HCT116 (cell line): ENCODE data around the gene GAD1. TPM values are rescaled to one million over a fixed set of nuclear protein-coding genes. Genes with fewer than 3 reads are reported as not detected.

ENCODE experiments used
- ATAC-seq: fragments of 200-7000 bp; cut with Tn5 transposase; 2 replicates; pipeline ENCODE4 v1.9.1; 2020; ENCODE audit warnings: mild to moderate bottlenecking, moderate library complexity
- BruUV-seq: library from RNA; stranded (reverse); fragments of 400-500 nt; replicated peaks from 2 replicates; lab custom pipeline; 2021; lab: Mats Ljungman, UMichigan
- CTCF ChIA-PET: fragments of 300-600 bp; sonication (Branson Sonifier 250); formaldehyde crosslinking; loops from one replicate; lab custom pipeline; 2021; ENCODE audit warnings: antibody characterized with exemption; lab: Charles Lee
- POLR2A ChIA-PET: fragments of 300-600, 350-600 bp; sonication (Branson Sonifier 250); formaldehyde crosslinking; loops from one replicate; lab custom pipeline; 2021; ENCODE audit warnings: antibody characterized with exemption; lab: Charles Lee
- RAD21 ChIA-PET, 2 experiments: fragments of 300-600 bp; sonication (Branson Sonifier 250); formaldehyde crosslinking; loops; one replicate each; lab custom pipeline; 2023; ENCODE audit warnings: low total read pairs in 2 of 2; ENCODE audit not compliant: uncharacterized antibody in 2 of 2, unreplicated experiment in 2 of 2, low non-redundant PET in 1 of 2; lab: Charles Lee
- DNase-seq: peaks from one replicate; pipeline ENCODE4 v3.0.0-alpha.2; 2010; ENCODE audit warnings: low read depth, low spot score
- H2AFZ ChIP-seq: fragments of 200-600 bp; shearing (Covaris generic), sonication (generic); 2 replicates; pipeline ENCODE4 v1.6.1; 2017; ENCODE audit warnings: low read depth, mixed run types, mixed read lengths, antibody characterized with exemption, low read length; ENCODE audit not compliant: poor library complexity, severe bottlenecking
- H3K27ac ChIP-seq: 2 replicates; pipeline ENCODE4 v1.5.1; 2012; ENCODE audit warnings: low read depth, low read length
- H3K27me3 ChIP-seq: fragments of 200-600 bp; sonication (generic); 2 replicates; pipeline ENCODE4 v1.6.1; 2016; ENCODE audit warnings: mixed run types, low read length, mixed read lengths; ENCODE audit not compliant: insufficient read depth
- H3K36me3 ChIP-seq, 2 experiments: fragments of 200-500 bp in 1 of 2; fragments of 200-600 bp in 1 of 2; sonication (Bioruptor generic) in 1 of 2; sonication (generic) in 1 of 2; 2 replicates each; pipeline versions ENCODE4 v1.5.1 to v1.6.1; 2014 to 2016; ENCODE audit warnings: low read length in 2 of 2, inconsistent platforms in 1 of 2, mixed read lengths in 1 of 2, mixed run types in 1 of 2; ENCODE audit not compliant: insufficient read depth in 2 of 2, control insufficient read depth in 1 of 2
- H3K4me1 ChIP-seq, 2 experiments: fragments of 200-600 bp in 1 of 2; sonication (generic) in 1 of 2; 2 replicates each; pipeline versions ENCODE4 v1.5.1 to v1.6.1; 2012 to 2017; ENCODE audit warnings: low read length in 2 of 2, inconsistent platforms in 1 of 2, mild to moderate bottlenecking in 1 of 2, mixed read lengths in 1 of 2, mixed run types in 1 of 2, moderate library complexity in 1 of 2; ENCODE audit not compliant: insufficient read depth in 2 of 2, control insufficient read depth in 1 of 2
- H3K4me2 ChIP-seq: fragments of 200-600 bp; sonication (generic); 2 replicates; pipeline ENCODE4 v1.6.1; 2017; ENCODE audit warnings: mixed run types, low read length, mixed read lengths
- H3K4me3 ChIP-seq, 2 experiments: fragments of 200-600 bp in 1 of 2; sonication (generic) in 1 of 2; replicated peaks in 1 of 2; 2 replicates each; pipeline ENCODE4 v1.5.1; 2011 to 2016; ENCODE audit warnings: low read length in 2 of 2, control low read depth in 1 of 2, low read depth in 1 of 2, mild to moderate bottlenecking in 1 of 2, mixed read lengths in 1 of 2, mixed run types in 1 of 2
- H3K79me2 ChIP-seq: fragments of 200-600 bp; sonication (generic); 2 replicates; pipeline ENCODE4 v1.6.1; 2017; ENCODE audit warnings: mild to moderate bottlenecking, mixed run types, low read length, moderate library complexity, mixed read lengths; ENCODE audit not compliant: insufficient read depth
- H3K9ac ChIP-seq: fragments of 200-600 bp; sonication (generic); 2 replicates; pipeline ENCODE4 v1.6.1; 2016; ENCODE audit warnings: low read length, mixed read lengths
- H3K9me2 ChIP-seq: fragments of 200-600 bp; sonication (generic), shearing (Covaris generic); 2 replicates; pipeline ENCODE4 v1.6.1; 2017; ENCODE audit warnings: mixed run types, mild to moderate bottlenecking, moderate library complexity; ENCODE audit not compliant: insufficient read depth
- H3K9me3 ChIP-seq, 2 experiments: fragments of 200-500 bp in 1 of 2; fragments of 200-600 bp in 1 of 2; sonication (Bioruptor generic) in 1 of 2; sonication (generic) in 1 of 2; 2 replicates each; pipeline ENCODE4 v1.6.1; 2014 to 2017; ENCODE audit warnings: low read length in 2 of 2, mixed read lengths in 2 of 2, inconsistent platforms in 1 of 2, low read depth in 1 of 2, mild to moderate bottlenecking in 1 of 2, mixed run types in 1 of 2, moderate library complexity in 1 of 2; ENCODE audit not compliant: control insufficient read depth in 1 of 2, insufficient read depth in 1 of 2
- H4K20me1 ChIP-seq: fragments of 200-600 bp; sonication (generic), shearing (Covaris generic); 2 replicates; pipeline ENCODE4 v1.6.1; 2017; ENCODE audit warnings: mixed run types, mild to moderate bottlenecking, moderate library complexity; ENCODE audit not compliant: insufficient read depth
- ATF3 ChIP-seq: IDR thresholded peaks from 2 replicates; pipeline ENCODE4 v1.6.1; 2012
- CBX3 ChIP-seq: IDR thresholded peaks from 2 replicates; pipeline ENCODE4 v1.6.1; 2012; ENCODE audit warnings: low read depth
- EGR1 ChIP-seq: IDR thresholded peaks from 2 replicates; pipeline ENCODE4 v1.6.1; 2012; ENCODE audit warnings: low read depth
- ELF1 ChIP-seq: IDR thresholded peaks from 2 replicates; pipeline ENCODE4 v1.6.1; 2012; ENCODE audit warnings: low read depth, borderline replicate concordance
- EZH2 ChIP-seq: fragments of 200-600 bp; sonication (generic); IDR thresholded peaks from 2 replicates; pipeline ENCODE4 v1.6.1; 2017; ENCODE audit warnings: antibody characterized with exemption, mixed run types
- EZH2phosphoT487 ChIP-seq: fragments of 200-600 bp; IDR thresholded peaks from 2 replicates; pipeline ENCODE4 v1.6.1; 2018; ENCODE audit warnings: antibody characterized with exemption, borderline replicate concordance
- JUND ChIP-seq: IDR thresholded peaks from 2 replicates; pipeline ENCODE4 v1.6.1; 2012
- RAD21 ChIP-seq: IDR thresholded peaks from 2 replicates; pipeline ENCODE4 v1.6.1; 2012; ENCODE audit warnings: low read depth, mild to moderate bottlenecking
- SRF ChIP-seq: IDR thresholded peaks from 2 replicates; pipeline ENCODE4 v1.6.1; 2012; ENCODE audit warnings: low read depth
- ZNF274 ChIP-seq: fragments of 200-500 bp; sonication (Bioruptor generic); IDR thresholded peaks from 2 replicates; pipeline ENCODE4 v1.6.1; 2014; ENCODE audit warnings: mild to moderate bottlenecking, low read depth, low read length, inconsistent platforms
- intact Hi-C: fragments of 100-400 bp; cut with micrococcal nuclease; formaldehyde crosslinking; loops from 2 replicates; pipeline ENCODE4 v1.10.0; 2022
- total RNA-seq: library from RNA; stranded (reverse); gene quantifications from one replicate; pipeline ENCODE4 v1.2.1, GENCODE V29; 2021; ENCODE audit not compliant: unreplicated experiment
- TF ChIP-seq, protein P1 (sequence below), 3 experiments: fragments of 200-600 bp in 1 of 3; sonication (generic) in 1 of 3; IDR thresholded peaks in 2 of 3; conservative IDR thresholded peaks in 1 of 3; 2 replicates each; pipeline ENCODE4 v1.5.1; 2012 to 2017; ENCODE audit warnings: low read depth in 2 of 3, low read length in 2 of 3, antibody characterized with exemption in 1 of 3, borderline replicate concordance in 1 of 3, control low read depth in 1 of 3, mild to moderate bottlenecking in 1 of 3, mixed read lengths in 1 of 3, mixed run types in 1 of 3, moderate library complexity in 1 of 3; ENCODE audit not compliant: insufficient read depth in 1 of 3
- TF ChIP-seq, protein P2 (sequence below): IDR thresholded peaks from 2 replicates; pipeline ENCODE4 v1.6.1; 2011; ENCODE audit warnings: mild to moderate bottlenecking, low read length, moderate library complexity; ENCODE audit not compliant: insufficient replicate concordance; ENCODE audit errors: extremely low read depth

Gene GAD1
- total RNA-seq, 1 experiment from 2014 or later, result 11.0 TPM

- TF ChIP-seq ZNF274, result no peak
- TF ChIP-seq, protein P1, sequence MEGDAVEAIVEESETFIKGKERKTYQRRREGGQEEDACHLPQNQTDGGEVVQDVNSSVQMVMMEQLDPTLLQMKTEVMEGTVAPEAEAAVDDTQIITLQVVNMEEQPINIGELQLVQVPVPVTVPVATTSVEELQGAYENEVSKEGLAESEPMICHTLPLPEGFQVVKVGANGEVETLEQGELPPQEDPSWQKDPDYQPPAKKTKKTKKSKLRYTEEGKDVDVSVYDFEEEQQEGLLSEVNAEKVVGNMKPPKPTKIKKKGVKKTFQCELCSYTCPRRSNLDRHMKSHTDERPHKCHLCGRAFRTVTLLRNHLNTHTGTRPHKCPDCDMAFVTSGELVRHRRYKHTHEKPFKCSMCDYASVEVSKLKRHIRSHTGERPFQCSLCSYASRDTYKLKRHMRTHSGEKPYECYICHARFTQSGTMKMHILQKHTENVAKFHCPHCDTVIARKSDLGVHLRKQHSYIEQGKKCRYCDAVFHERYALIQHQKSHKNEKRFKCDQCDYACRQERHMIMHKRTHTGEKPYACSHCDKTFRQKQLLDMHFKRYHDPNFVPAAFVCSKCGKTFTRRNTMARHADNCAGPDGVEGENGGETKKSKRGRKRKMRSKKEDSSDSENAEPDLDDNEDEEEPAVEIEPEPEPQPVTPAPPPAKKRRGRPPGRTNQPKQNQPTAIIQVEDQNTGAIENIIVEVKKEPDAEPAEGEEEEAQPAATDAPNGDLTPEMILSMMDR (IDR thresholded peaks at IDR 0.05 in 2 of 3, conservative IDR thresholded peaks at IDR 0.05 in 1 of 3; ENCODE audit: borderline replicate concordance in 1 of 3, insufficient read depth in 1 of 3, low read depth in 2 of 3, low read length in 2 of 3), result no peak
Observed at GRCh38 chr2:170772295-170772694, 44.4 kb upstream of the GAD1 start (continued).

- no peaks in the 10 kb centered on the region for H3K9me2 ChIP-seq
- POLR2A ChIA-PET, result no interaction called here
- CTCF ChIA-PET, result no interaction called here
- H4K20me1 ChIP-seq, result no peaks in the 10 kb centered on the region
- no peaks in the 10 kb centered on the region for H3K36me3 ChIP-seq
- no TSS peak for BruUV-seq
- H3K27me3 ChIP-seq, result no peaks in the 10 kb centered on the region
- no peaks in the 10 kb centered on the region for H3K9me3 ChIP-seq
- intact Hi-C loops, result no loop called here
- no peak overlapping the region for H3K27ac ChIP-seq
- H3K4me2 ChIP-seq, result no peak overlapping the region
- RAD21 ChIA-PET, result no interaction called here
- TF ChIP-seq ELF1 (no peak), SRF (no peak), RAD21 (no peak), EZH2 (no peak), EGR1 (no peak), CBX3 (no peak), ATF3 (no peak), EZH2phosphoT487 (no peak), JUND (no peak)
- TF ChIP-seq, protein P2, sequence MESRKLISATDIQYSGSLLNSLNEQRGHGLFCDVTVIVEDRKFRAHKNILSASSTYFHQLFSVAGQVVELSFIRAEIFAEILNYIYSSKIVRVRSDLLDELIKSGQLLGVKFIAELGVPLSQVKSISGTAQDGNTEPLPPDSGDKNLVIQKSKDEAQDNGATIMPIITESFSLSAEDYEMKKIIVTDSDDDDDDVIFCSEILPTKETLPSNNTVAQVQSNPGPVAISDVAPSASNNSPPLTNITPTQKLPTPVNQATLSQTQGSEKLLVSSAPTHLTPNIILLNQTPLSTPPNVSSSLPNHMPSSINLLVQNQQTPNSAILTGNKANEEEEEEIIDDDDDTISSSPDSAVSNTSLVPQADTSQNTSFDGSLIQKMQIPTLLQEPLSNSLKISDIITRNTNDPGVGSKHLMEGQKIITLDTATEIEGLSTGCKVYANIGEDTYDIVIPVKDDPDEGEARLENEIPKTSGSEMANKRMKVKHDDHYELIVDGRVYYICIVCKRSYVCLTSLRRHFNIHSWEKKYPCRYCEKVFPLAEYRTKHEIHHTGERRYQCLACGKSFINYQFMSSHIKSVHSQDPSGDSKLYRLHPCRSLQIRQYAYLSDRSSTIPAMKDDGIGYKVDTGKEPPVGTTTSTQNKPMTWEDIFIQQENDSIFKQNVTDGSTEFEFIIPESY, result no peak
- TF ChIP-seq, all 23 proteins: peak for 0
- no peak for DNase-seq
- H3K4me3 ChIP-seq, result no peak overlapping the region
- no peak overlapping the region for H2AFZ ChIP-seq
- no peak overlapping the region for H3K9ac ChIP-seq
- peaks cover 4 to 9% of the 10 kb centered on the region in 2 experiments; a peak in 2 of 4 replicates for H3K4me1 ChIP-seq
- ATAC-seq, result no peak
- no peaks in the 10 kb centered on the region for H3K79me2 ChIP-seq
Observed at GRCh38 chr2:170774074-170774473, 42.6 kb upstream of the GAD1 start.
